SK-N-SH (cell line): ENCODE measurements around the gene RTN3.

Source experiments
- TCF12 ChIP-seq: IDR thresholded peaks from 2 replicates; pipeline ENCODE4 v1.4.0; 2012
- TF ChIP-seq, protein P1 (sequence below): fragments of 200-600 bp; sonication (generic); IDR thresholded peaks from 2 replicates; pipeline ENCODE4 v1.6.1; 2017; ENCODE audit warnings: antibody characterized with exemption, mild to moderate bottlenecking, moderate library complexity

DNA sequence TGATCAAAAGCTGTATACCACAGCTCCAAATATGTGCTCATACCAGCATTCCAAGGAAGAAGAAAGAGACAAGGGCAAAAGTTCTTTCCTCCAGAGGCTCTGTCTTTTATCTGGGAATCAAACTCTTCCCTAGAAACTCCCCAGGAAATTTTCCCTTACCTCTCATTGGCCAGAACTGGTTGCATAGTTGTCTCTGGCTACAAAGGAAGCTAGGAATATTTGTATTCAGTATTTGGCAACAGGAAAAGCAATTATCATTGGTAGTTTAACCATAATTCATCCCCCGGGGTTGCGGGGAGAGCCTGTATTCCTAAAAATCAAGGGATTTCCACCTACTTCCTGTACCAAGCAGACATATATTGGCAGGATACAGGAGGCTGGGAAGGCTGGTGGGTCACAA is 97.7 kb downstream of the RTN3 start:
- TF ChIP-seq, protein P1, sequence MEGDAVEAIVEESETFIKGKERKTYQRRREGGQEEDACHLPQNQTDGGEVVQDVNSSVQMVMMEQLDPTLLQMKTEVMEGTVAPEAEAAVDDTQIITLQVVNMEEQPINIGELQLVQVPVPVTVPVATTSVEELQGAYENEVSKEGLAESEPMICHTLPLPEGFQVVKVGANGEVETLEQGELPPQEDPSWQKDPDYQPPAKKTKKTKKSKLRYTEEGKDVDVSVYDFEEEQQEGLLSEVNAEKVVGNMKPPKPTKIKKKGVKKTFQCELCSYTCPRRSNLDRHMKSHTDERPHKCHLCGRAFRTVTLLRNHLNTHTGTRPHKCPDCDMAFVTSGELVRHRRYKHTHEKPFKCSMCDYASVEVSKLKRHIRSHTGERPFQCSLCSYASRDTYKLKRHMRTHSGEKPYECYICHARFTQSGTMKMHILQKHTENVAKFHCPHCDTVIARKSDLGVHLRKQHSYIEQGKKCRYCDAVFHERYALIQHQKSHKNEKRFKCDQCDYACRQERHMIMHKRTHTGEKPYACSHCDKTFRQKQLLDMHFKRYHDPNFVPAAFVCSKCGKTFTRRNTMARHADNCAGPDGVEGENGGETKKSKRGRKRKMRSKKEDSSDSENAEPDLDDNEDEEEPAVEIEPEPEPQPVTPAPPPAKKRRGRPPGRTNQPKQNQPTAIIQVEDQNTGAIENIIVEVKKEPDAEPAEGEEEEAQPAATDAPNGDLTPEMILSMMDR: no peak
- TF ChIP-seq TCF12: peak; percentile 24; the same call in 1 of the 2 replicates
